ENCODE data around the gene NPDC1. TPM values are rescaled to one million over a fixed set of nuclear protein-coding genes. Genes with fewer than 3 reads are reported as not detected.

Gene NPDC1
- polyA plus RNA-seq, 4 donors: 20.4 to 48.7 (median 36.8) TPM

DNA sequence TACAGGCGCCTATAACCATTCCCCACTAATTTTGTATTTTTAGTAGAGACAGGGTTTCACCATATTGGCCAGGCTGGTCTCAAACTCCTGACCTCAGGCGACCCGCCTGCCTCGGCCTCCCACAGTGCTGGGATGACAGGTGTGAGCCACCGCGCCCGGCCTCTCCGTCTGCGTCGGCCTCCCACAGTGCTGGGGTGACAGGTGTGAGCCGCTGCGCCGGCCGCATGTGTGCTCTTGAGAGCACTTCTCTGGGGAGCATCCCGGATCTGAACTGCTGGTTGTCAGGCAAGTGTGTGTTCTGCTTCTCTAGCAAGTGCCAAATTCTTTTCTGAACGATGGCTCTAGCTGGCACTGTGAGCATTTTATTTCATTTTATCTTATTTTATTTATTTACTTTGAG lies 11.6 kb upstream of the NPDC1 start:
- DNase-seq (ENCODE audit: low read depth in 4 of 4, low spot score in 3 of 4): no peak

DNA sequence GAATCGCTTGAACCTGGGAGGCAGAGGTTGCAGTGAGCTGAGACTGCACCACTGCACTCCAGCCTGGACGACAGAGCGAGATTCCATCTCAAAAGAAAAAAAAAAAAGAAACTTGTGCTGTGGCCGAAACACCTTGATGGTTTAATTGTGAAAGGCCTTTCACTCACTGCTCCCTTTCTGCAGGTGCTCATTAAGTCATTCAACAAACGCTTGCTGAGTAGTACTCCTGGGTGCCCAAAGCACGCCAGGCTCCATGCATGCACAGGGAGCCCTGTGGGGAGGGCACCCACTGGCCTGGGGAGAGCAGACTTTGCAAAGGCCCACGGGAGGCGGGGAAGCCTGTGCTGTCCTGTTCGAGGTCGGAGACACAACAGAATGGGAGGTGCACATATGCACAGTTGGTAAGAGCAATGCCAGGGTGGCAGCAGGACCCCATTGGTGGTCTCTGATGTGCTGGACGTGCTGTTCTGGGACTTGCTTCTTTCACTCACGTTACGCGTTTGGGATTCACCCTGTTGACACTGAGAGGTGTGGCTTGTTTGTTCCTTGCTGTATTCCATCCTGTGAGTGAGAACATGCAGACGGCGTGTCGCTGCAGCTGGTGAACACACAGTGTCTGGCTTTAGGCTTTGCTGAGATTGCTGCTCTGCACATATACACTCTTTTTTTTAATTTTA lies 10.9 kb upstream of the NPDC1 start:
- no peak for DNase-seq (ENCODE audit: low read depth in 4 of 4, low spot score in 3 of 4)

GRCh38 chr9:137055385-137056364 lies 9.7 kb upstream of the NPDC1 start:
- no peak for DNase-seq (ENCODE audit: low read depth in 4 of 4, low spot score in 3 of 4)

DNA sequence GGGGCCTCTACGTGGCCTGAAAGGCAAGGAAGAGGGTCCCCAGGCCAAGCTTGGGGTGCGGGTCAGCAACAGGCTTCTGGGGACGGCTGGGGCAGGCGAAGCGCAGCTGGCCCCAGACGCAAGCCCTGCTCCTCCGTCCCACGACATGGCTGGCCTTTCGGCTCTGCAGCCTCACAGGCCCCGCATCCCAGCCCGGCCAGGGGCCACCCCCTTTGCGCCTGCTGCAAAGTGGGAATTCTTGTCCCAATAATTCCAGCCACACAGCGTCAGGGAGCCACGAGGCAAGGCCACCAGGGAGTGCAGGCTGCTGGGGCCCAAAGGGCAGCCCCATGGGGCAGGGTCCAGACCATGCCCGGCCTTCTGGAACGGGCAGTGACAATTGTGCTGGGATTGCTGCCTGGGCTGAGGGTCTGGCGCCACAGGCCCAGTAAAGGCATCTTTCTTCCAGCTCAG lies 9.0 kb upstream of the NPDC1 start:
- DNase-seq (ENCODE audit: low read depth in 4 of 4, low spot score in 3 of 4): no peak

DNA sequence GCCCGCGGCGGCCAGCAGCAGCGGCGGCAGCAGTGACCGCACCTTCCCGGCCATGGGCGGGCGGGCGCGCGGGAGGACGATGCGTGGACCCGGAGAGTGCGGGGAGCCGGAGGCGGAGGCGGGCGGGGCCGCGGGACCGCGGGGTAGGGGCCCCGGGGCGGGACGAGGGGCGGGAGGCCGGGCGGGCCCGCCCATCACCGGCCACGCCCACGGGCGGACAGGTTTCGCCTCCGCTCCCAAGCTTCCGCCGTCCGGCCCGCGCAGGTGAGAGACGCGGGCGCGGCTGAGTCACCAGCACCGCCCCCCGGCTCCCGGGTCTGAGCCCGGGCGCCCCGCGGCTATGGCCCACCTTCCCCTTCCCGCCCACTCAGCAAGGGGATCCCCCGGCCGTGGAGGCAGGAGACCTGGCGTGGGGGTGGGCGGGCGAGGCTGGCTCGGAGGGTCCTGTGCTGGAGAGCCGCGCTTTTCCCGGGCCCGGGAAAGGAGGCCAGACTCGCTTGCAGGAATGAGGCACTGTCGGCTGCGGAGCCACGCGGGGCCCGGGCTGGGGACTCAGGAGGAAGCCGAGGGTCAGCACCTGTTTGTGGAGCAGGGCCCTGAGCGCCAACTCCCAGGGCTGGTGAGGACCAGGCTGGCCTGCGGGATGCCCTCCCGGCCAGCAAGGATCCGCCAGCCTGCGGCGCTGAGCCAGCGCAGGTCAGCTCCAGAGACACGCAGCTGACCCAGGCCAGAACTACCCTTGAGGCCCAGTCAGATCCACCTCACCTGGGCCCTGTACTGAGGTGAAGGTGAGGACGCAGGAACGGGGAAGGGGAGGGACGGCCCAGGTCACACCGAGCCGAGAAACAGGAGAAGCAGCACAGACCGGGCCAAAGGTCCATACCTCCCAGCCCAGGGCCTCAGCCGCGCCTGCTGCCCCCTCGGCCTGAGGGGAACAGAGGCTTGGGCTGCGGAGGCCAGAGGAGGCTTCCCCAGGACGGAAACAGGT lies 8.3 kb upstream of the NPDC1 start, which contains the start of gene ENTPD2:
Gene ENTPD2 (minus strand): TSS at position 118 of the 988 bp plus-strand sequence. CDS start 64 bp downstream, at position 54.
- no peak for DNase-seq (ENCODE audit: low read depth in 4 of 4, low spot score in 3 of 4)

DNA sequence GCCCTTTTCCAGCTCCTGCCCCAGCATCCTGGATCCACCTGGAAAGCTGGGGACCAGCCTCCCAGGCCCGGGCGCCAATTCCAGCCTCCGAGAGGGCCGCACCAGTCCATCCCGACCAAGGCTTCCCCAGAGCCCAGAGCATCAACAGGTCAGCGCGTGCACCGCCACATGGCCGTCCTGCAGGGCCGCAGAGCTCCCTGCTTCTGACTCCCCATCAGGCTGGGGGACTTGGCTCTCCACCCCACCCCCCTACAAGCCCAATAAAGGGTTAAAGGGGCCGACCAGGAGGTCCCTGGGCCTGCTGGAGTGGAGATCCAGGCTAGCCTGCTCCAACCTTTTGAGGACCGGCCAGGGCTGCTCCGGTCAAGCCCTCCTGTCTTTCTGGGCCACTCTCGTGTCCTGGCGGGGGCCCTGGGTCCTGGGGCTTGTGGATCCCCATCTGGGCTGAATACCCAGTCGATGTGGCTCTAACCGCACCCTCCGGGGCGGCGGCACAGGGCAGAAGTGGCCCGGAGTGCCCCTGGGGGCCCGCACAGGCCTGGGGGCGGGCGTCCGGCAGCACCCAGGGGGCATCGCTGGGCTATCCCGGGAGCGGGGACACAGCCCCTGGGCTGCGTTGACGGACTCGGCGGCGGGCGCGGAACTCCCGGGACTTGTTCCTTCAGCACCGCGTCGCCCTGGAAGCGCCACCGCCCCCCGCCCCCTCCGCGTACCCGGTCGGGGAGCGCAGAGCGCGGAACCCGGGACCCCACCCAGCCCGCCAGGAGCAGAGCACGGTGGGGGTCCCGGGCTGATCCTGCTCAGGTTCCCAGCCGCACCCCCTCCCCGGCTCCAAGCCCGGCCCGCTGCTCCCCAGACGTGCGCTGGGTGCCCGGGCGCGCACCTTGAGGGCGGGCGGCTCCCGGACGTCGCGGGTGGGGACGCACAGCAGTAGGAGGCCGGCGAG lies 7.3 kb upstream of the NPDC1 start:
- no peak for DNase-seq (ENCODE audit: low read depth in 4 of 4, low spot score in 3 of 4)

GRCh38 chr9:137052293-137052692 lies 6.3 kb upstream of the NPDC1 start:
- no peak for DNase-seq (ENCODE audit: low read depth in 4 of 4, low spot score in 3 of 4)

DNA sequence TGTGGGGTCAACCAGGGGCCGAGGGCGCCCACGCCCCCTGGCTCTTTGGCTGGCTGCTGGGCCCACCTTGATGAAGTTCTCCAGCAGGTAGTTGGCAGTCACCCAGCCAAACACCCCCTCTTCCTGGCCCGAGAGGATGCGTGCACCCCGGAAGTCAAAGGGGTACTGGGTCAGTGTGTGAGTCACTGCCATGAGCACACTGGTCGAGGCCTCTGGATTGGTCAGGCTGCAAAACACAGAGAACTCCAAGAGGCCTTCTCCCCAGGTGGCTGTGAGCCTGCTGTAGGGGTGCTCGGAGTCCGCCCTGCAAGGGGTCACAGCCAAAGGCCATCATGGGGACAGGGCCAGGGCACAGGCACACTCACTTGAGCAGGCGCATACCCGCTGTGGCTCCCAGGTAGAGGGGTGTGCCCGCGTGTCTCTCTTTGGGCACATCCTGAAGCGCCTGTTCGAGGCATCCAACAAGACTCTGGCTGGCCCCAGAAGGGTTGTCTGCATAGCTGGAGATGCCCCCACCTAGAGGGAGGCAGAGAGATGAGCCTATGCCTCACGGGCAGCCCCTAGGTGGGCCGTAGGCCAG lies 5.3 kb upstream of the NPDC1 start:
- no peak for DNase-seq (ENCODE audit: low read depth in 4 of 4, low spot score in 3 of 4)

DNA sequence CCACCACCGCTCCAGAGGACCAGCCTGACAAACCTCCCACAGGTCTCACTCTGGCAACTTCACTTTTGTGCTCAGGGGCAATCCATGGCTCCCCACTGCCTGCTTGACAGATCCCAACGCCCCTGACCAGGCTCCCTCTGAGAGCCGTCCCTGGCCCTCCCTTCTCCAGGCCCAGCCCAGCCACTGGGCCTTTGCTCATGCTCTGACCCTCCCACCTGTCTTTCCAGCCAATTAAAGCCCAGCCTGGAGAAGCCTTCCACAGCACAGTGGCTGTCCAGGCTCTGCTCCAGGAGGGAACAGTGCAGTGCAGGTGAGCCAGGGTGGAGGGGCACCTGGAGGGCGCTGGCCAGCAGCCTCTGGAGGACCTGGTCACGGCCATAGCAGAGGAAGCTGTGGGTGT lies 4.6 kb upstream of the NPDC1 start:
- no peak for DNase-seq (ENCODE audit: low read depth in 4 of 4, low spot score in 3 of 4)

DNA sequence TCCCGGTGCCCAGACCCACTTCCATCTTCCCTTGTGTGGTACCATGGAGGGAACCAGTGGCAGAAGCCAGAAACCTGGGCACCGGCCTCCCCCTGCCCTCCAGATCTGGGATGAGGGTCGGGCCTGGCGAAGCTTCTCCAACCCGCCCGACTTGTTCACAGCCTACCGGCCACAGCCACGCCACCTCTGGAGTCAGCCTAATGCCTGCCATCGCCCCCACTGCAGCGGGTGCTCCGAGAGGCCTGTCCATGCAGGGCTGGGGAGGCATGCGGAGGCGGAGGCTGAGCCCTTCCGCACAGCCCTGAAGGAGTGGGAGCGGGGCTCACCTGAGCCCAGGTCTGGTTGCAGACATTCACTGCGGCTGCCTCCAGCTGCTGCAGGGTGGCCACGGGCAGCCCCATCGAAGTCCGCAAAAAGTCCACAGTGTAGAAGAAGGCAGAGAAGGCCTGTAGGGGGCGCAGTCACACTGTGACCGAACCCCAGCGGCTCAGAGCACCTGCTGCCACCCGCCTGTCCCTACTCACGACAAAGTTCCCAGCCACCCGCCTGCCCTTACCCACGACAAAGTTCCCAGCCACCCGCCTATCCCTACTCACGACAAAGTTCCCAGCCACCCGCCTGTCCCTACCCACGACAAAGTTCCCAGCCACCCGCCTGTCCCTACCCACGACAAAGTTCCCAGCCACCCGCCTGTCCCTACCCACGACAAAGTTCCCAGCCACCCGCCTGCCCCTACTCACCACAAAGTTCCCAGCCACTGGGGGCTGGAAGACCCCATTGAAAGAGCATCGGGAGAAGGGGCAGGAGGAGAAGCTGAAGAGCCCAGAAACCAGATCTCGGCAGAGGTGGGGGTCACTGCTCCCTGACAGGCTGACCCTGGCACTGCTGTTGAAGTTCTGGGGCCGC lies 3.8 kb upstream of the NPDC1 start:
- no peak for DNase-seq (ENCODE audit: low read depth in 4 of 4, low spot score in 3 of 4)

DNA sequence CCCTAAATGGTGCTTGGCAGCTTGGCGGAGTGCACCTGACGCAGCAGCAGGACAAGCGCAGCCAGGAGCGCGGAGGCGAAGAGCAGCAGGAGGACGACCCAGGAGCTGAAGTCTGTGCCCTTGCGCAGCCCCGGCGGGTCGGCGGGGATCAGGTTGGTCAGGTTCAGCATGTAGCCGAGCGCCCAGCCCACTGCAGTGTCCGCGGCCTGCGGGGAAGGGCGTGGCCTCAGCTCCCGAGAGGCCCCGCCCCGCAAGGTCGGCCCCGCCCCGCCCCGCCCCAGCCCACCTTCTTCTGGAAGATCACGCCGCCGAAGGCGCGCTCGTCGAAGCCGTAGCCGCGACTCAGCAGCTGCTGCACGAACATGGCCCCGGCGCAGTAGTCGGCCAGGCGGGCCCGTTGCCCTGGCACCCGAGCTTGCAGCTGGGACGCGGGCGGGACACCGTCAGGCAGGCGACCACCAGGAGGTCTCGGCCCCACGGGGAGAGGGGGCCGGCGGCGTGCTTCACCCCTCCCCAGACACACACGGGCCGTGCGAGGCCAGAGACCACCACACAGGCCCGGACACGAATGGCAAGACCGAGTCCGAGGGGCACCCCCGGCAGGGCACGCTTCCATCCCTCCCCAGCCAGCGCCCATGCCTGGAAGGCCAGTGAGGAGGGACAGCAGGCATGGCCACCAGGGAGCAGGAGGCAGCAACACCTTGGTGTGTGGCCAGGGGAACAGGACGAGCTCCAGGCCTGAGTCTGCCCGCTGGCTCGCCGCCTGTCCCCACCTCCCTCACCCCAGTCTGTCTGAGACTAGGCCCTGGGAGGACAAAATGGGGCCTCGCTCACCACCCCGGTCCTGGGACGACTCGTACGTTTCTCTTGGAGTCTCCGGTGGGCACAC lies 2.9 kb upstream of the NPDC1 start:
- no peak for DNase-seq (ENCODE audit: low read depth in 4 of 4, low spot score in 3 of 4)

- DNase-seq (ENCODE audit: low read depth in 4 of 4, low spot score in 3 of 4): no peak
These were observed 486 bp downstream of the NPDC1 start for GRCh38 chr9:137045294-137046087.

- no peak for DNase-seq (ENCODE audit: low read depth in 4 of 4, low spot score in 3 of 4)
These were observed 1.3 kb downstream of the NPDC1 start for GRCh38 chr9:137044502-137045177.

DNA sequence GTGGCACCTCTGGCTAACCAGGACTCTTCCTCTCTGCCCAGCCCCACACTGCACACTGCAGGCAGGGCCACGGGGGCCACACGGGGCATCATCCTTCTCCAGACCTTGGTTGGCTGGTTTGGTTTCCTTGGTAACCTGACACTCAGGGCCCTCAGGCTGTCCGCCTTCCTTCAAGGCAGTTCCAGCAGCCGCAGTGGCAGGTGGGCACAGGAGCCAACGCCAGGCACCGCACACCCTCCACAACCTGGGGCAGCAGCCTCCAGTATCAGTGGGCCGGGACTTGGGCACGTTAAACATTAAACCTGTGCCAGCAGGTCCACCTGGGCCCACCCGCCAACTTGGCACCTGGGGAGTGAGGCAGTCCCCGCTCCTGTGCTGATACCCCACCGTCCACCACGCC lies 1.9 kb downstream of the NPDC1 start:
- no peak for DNase-seq (ENCODE audit: low read depth in 4 of 4, low spot score in 3 of 4)

All from left renal pelvis (tissue), 4 donors.